ENCODE results near the gene BUD13. TPM values are rescaled to one million over a fixed set of nuclear protein-coding genes. Genes with fewer than 3 reads are reported as not detected.

BUD13 gene
- total and polyA plus RNA-seq, 2 of the 4 experiments (the other 2 are of a cell fraction) = 11.2 to 14.0 TPM

DNA sequence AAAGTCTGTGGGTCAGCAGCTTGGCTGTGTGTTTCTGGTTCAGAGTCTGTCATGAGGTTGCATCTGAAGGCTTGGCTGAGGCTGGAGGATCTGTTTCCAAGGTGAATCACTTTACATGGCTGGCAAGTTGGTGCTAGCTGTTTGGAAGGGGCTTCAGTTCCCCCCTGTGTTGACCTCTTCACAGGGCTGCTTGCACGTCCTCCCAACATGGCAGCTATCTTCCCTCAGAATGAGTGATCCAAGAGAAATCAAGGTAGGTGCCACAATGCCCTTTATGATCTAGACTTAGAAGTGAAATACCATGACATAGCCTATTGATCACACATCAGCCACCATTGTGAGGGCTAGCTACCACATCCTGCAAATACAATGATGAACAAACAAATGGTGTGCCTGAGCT, 40.4 kb upstream of the BUD13 start:
- TF ChIP-seq, protein P1, sequence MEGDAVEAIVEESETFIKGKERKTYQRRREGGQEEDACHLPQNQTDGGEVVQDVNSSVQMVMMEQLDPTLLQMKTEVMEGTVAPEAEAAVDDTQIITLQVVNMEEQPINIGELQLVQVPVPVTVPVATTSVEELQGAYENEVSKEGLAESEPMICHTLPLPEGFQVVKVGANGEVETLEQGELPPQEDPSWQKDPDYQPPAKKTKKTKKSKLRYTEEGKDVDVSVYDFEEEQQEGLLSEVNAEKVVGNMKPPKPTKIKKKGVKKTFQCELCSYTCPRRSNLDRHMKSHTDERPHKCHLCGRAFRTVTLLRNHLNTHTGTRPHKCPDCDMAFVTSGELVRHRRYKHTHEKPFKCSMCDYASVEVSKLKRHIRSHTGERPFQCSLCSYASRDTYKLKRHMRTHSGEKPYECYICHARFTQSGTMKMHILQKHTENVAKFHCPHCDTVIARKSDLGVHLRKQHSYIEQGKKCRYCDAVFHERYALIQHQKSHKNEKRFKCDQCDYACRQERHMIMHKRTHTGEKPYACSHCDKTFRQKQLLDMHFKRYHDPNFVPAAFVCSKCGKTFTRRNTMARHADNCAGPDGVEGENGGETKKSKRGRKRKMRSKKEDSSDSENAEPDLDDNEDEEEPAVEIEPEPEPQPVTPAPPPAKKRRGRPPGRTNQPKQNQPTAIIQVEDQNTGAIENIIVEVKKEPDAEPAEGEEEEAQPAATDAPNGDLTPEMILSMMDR (conservative IDR thresholded peaks at IDR 0.05; ENCODE audit: low read depth, low read length) = no peak
- no peak for TF ChIP-seq RAD21 (IDR thresholded peaks at IDR 0.05; ENCODE audit: low read length)
- TF ChIP-seq BHLHE40 (IDR thresholded peaks at IDR 0.05; ENCODE audit: low read depth, low read length) = no peak
- TF ChIP-seq CEBPB (IDR thresholded peaks at IDR 0.05; ENCODE audit: low read depth, low read length) = no peak
- TF ChIP-seq, protein P2, sequence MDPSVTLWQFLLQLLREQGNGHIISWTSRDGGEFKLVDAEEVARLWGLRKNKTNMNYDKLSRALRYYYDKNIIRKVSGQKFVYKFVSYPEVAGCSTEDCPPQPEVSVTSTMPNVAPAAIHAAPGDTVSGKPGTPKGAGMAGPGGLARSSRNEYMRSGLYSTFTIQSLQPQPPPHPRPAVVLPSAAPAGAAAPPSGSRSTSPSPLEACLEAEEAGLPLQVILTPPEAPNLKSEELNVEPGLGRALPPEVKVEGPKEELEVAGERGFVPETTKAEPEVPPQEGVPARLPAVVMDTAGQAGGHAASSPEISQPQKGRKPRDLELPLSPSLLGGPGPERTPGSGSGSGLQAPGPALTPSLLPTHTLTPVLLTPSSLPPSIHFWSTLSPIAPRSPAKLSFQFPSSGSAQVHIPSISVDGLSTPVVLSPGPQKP (IDR thresholded peaks at IDR 0.05; ENCODE audit: borderline replicate concordance, low read depth, low read length) = no peak
- no peak for TF ChIP-seq POLR2A (IDR thresholded peaks at IDR 0.05; ENCODE audit: low read depth, low read length)
- TF ChIP-seq MAFK (IDR thresholded peaks at IDR 0.05; ENCODE audit: low read depth, low read length) = no peak
- H3K14ac ChIP-seq (replicated peaks; ENCODE audit: low read depth, low read length) = no peak overlapping the region
- no peak overlapping the region for H3K4ac ChIP-seq (ENCODE audit: low read depth, low read length)
- H3K23ac ChIP-seq (ENCODE audit: low read depth, low read length) = no peak overlapping the region
- ChIA-PET POLR2A (ENCODE audit: unreplicated experiment) (interaction anchor here (0.6 kb wide), 1 partner anchor 194 kb away, joined by 12 read pairs; no protein-coding TSS in a partner anchor), CTCF (interaction anchor here (1.0 kb wide), 1 partner anchor 23 kb away, joined by 4 read pairs; no protein-coding TSS in a partner anchor)
- H2AK9ac ChIP-seq (replicated peaks; ENCODE audit: low read depth, low read length, poor library complexity) = no peak overlapping the region
- H2AFZ ChIP-seq (replicated peaks; ENCODE audit: low read length, poor library complexity) = no peak overlapping the region
- dilution Hi-C loops (cut with HindIII; ENCODE audit: low sequenced_read_pairs, unreplicated experiment) (no loop called here), in situ Hi-C loops (cut with MboI; ENCODE audit: low sequenced_read_pairs) (no loop called here), intact Hi-C loops (cut with micrococcal nuclease) (no loop called here)
- no peak overlapping the region for H2BK120ac ChIP-seq (ENCODE audit: low read depth, low read length)
- peaks cover 3% of the 10 kb centered on the region for H3K9me3 ChIP-seq (ENCODE audit: control insufficient read depth, insufficient read depth, low read length)
- no peaks in the 10 kb centered on the region for H3K79me1 ChIP-seq (ENCODE audit: low read depth in 1 of 2, low read length in 2 of 2)
- H4K5ac ChIP-seq (ENCODE audit: low read depth, low read length) = no peak overlapping the region
- H3K9me1 ChIP-seq (ENCODE audit: insufficient read depth, low read length) = no peaks in the 10 kb centered on the region
- H3K36me3 ChIP-seq (ENCODE audit: control insufficient read depth, insufficient read depth, low read length) = no peaks in the 10 kb centered on the region
- no peak overlapping the region for H3K4me3 ChIP-seq (ENCODE audit: insufficient read depth, low read depth, low read length)
- WGBS, 2 experiments (ENCODE audit: extremely low coverage in 2 of 2, insufficient read length in 1 of 2) = 33% methylated on average over 1 of the region's 1 CpG; no CpG with 5 or more reads in 1 of the 2 experiments
- H4K91ac ChIP-seq (ENCODE audit: insufficient read depth, low read depth, low read length) = no peak overlapping the region
- peaks cover 4% of the 10 kb centered on the region; the same call in 1 of the 2 replicates for H3K27me3 ChIP-seq (ENCODE audit: control insufficient read depth, insufficient read depth, low read length)
- no peaks in the 10 kb centered on the region for H4K20me1 ChIP-seq (ENCODE audit: insufficient read depth, low read length)
- H3K4me1 ChIP-seq (ENCODE audit: control insufficient read depth, insufficient read depth, low read length) = peaks cover 3% of the 10 kb centered on the region; the same call in 1 of the 2 replicates
- no peak for ATAC-seq (ENCODE audit: low read depth)
- no peak overlapping the region for H3K56ac ChIP-seq (ENCODE audit: extremely low read depth, insufficient read depth, low read length)
- no peak overlapping the region for H3K18ac ChIP-seq (ENCODE audit: low read depth, low read length)
- H3K9ac ChIP-seq (ENCODE audit: low read depth, low read length) = no peak overlapping the region
- H2BK5ac ChIP-seq (ENCODE audit: low read depth, low read length, poor library complexity, severe bottlenecking) = no peak overlapping the region
- no peak overlapping the region for H3K27ac ChIP-seq (ENCODE audit: insufficient read depth, low read length)
- H2BK15ac ChIP-seq (ENCODE audit: low read depth, low read length) = no peak overlapping the region
- no peak overlapping the region for H4K8ac ChIP-seq (ENCODE audit: low read depth in 2 of 2, low read length in 2 of 2)
- no TSS peak for BruUV-seq (replicated peaks)
- DNase-seq = no peak
- H3K4me2 ChIP-seq (ENCODE audit: low read depth, low read length) = no peak overlapping the region
- no peak overlapping the region for H2AK5ac ChIP-seq (ENCODE audit: low read depth, low read length)
- H2BK20ac ChIP-seq (ENCODE audit: low read depth, low read length) = no peak overlapping the region

Measured in IMR-90 (cell line).